MG63 (cell line): ENCODE data around the gene ODAD4. TPM values are rescaled to one million over a fixed set of nuclear protein-coding genes. Genes with fewer than 3 reads are reported as not detected.

ENCODE experiments used
- DNase-seq: peaks from one replicate; pipeline ENCODE4 v3.0.0-alpha.2; 2020
- H3K27me3 ChIP-seq: fragments of 250-450 bp; sonication (Bioruptor Pico); 2 replicates; pipeline ENCODE4 v1.5.1; 2020; ENCODE audit warnings: mild to moderate bottlenecking, moderate library complexity
- H3K36me3 ChIP-seq: fragments of 250-450 bp; sonication (Bioruptor Pico); 2 replicates; pipeline ENCODE4 v1.5.1; 2020; ENCODE audit warnings: mild to moderate bottlenecking, moderate library complexity
- H3K4me3 ChIP-seq: fragments of 250-450 bp; sonication (Bioruptor Pico); 2 replicates; pipeline ENCODE4 v1.5.1; 2020; ENCODE audit warnings: mild to moderate bottlenecking, moderate library complexity
- H3K9me3 ChIP-seq: fragments of 250-450 bp; sonication (Bioruptor Pico); 2 replicates; pipeline ENCODE4 v1.5.1; 2020; ENCODE audit warnings: mild to moderate bottlenecking, moderate library complexity
- total RNA-seq: library from RNA; depleted of rRNA; stranded (reverse); fragments of >200 nt; shearing (Covaris generic); gene quantifications from 2 replicates; pipeline ENCODE4 v1.2.3, GENCODE V29; 2014; ENCODE audit warnings: low replicate concordance

Gene ODAD4
- total RNA-seq, 1 experiment from 2014 or later: not detected

- Histone ChIP-seq H3K4me3 (no peak overlapping the region), H3K27me3 (no peaks in the 10 kb centered on the region), H3K36me3 (peaks cover 93% of the 10 kb centered on the region), H3K9me3 (no peaks in the 10 kb centered on the region)
- DNase-seq: peak; percentile 46
These were observed 22.5 kb upstream of the ODAD4 start for GRCh38 chr17:41907633-41908539.

- H3K4me3 ChIP-seq: no peak overlapping the region
- H3K27me3 ChIP-seq: no peaks in the 10 kb centered on the region
- DNase-seq: no peak
- H3K9me3 ChIP-seq: no peaks in the 10 kb centered on the region
- H3K36me3 ChIP-seq: peaks cover 96% of the 10 kb centered on the region
These were observed 21.3 kb upstream of the ODAD4 start for GRCh38 chr17:41909088-41909487.

GRCh38 chr17:41910701-41911391 is 19.6 kb upstream of the ODAD4 start:
- H3K27me3 ChIP-seq: no peaks in the 10 kb centered on the region
- H3K9me3 ChIP-seq: no peaks in the 10 kb centered on the region
- H3K4me3 ChIP-seq: no peak overlapping the region
- H3K36me3 ChIP-seq: peaks cover 97% of the 10 kb centered on the region
- peak; percentile 82 for DNase-seq

- no peak overlapping the region for H3K4me3 ChIP-seq
- peaks cover 96% of the 10 kb centered on the region for H3K36me3 ChIP-seq
- no peaks in the 10 kb centered on the region for H3K9me3 ChIP-seq
- DNase-seq: no peak
- no peaks in the 10 kb centered on the region for H3K27me3 ChIP-seq
These were observed 17.5 kb upstream of the ODAD4 start for GRCh38 chr17:41912925-41913324.

GRCh38 chr17:41913798-41914197 is 16.6 kb upstream of the ODAD4 start:
- H3K36me3 ChIP-seq: peaks cover 95% of the 10 kb centered on the region
- no peaks in the 10 kb centered on the region for H3K27me3 ChIP-seq
- H3K9me3 ChIP-seq: no peaks in the 10 kb centered on the region
- DNase-seq: no peak
- no peak overlapping the region for H3K4me3 ChIP-seq

GRCh38 chr17:41914358-41914766 is 16.1 kb upstream of the ODAD4 start:
- no peak for DNase-seq
- no peaks in the 10 kb centered on the region for H3K9me3 ChIP-seq
- peaks cover 90% of the 10 kb centered on the region for H3K36me3 ChIP-seq
- no peaks in the 10 kb centered on the region for H3K27me3 ChIP-seq
- H3K4me3 ChIP-seq: no peak overlapping the region

GRCh38 chr17:41915020-41915419 is 15.4 kb upstream of the ODAD4 start:
- no peak overlapping the region for H3K4me3 ChIP-seq
- no peak for DNase-seq
- H3K9me3 ChIP-seq: no peaks in the 10 kb centered on the region
- no peaks in the 10 kb centered on the region for H3K27me3 ChIP-seq
- peaks cover 83% of the 10 kb centered on the region for H3K36me3 ChIP-seq

GRCh38 chr17:41915566-41915965 is 14.9 kb upstream of the ODAD4 start:
- H3K36me3 ChIP-seq: peaks cover 78% of the 10 kb centered on the region
- H3K4me3 ChIP-seq: no peak overlapping the region
- no peaks in the 10 kb centered on the region for H3K27me3 ChIP-seq
- no peak for DNase-seq
- H3K9me3 ChIP-seq: no peaks in the 10 kb centered on the region

GRCh38 chr17:41917192-41917591 is 13.2 kb upstream of the ODAD4 start:
- Histone ChIP-seq H3K4me3 (peak overlapping the region; percentile 99), H3K27me3 (no peaks in the 10 kb centered on the region), H3K9me3 (no peaks in the 10 kb centered on the region), H3K36me3 (peaks cover 61% of the 10 kb centered on the region)
- DNase-seq: peak; percentile 14

GRCh38 chr17:41917679-41918313 is 12.6 kb upstream of the ODAD4 start:
- Histone ChIP-seq H3K36me3 (peaks cover 55% of the 10 kb centered on the region), H3K27me3 (no peaks in the 10 kb centered on the region), H3K9me3 (no peaks in the 10 kb centered on the region), H3K4me3 (peak overlapping the region; percentile 99)
- DNase-seq: peak; percentile 66

- peak; percentile 98 for DNase-seq
- no peaks in the 10 kb centered on the region for H3K27me3 ChIP-seq
- H3K4me3 ChIP-seq: peak within 1 kb of the TSS; percentile 99
- H3K36me3 ChIP-seq: peaks cover 48% of the 10 kb centered on the region
- no peaks in the 10 kb centered on the region for H3K9me3 ChIP-seq
These were observed 11.9 kb upstream of the ODAD4 start, which contains the start of gene ACLY for GRCh38 chr17:41918314-41919164. ACLY (minus strand) TSS chr17:41918951; CDS start chr17:41913873, 5,078 bp downstream.

- Histone ChIP-seq H3K36me3 (peaks cover 40% of the 10 kb centered on the region), H3K9me3 (no peaks in the 10 kb centered on the region), H3K27me3 (no peaks in the 10 kb centered on the region), H3K4me3 (peak overlapping the region; percentile 99)
- no peak for DNase-seq
These were observed 11.1 kb upstream of the ODAD4 start for GRCh38 chr17:41919165-41919817.

GRCh38 chr17:41919840-41920579 is 10.4 kb upstream of the ODAD4 start:
- DNase-seq: peak; percentile 40
- no peaks in the 10 kb centered on the region for H3K27me3 ChIP-seq
- peaks cover 33% of the 10 kb centered on the region for H3K36me3 ChIP-seq
- H3K9me3 ChIP-seq: no peaks in the 10 kb centered on the region
- no peak overlapping the region for H3K4me3 ChIP-seq

GRCh38 chr17:41920580-41920955 is 9.8 kb upstream of the ODAD4 start:
- DNase-seq: no peak
- H3K9me3 ChIP-seq: no peaks in the 10 kb centered on the region
- no peak overlapping the region for H3K4me3 ChIP-seq
- no peaks in the 10 kb centered on the region for H3K27me3 ChIP-seq
- H3K36me3 ChIP-seq: peaks cover 28% of the 10 kb centered on the region

GRCh38 chr17:41925991-41926590 is 4.3 kb upstream of the ODAD4 start:
- DNase-seq: no peak
- no peak overlapping the region for H3K4me3 ChIP-seq
- no peaks in the 10 kb centered on the region for H3K9me3 ChIP-seq
- no peaks in the 10 kb centered on the region for H3K36me3 ChIP-seq
- H3K27me3 ChIP-seq: no peaks in the 10 kb centered on the region
